H1 (cell line): Measurements from ENCODE around the gene CYGB.

Experiments used
- BRCA1 ChIP-seq: IDR thresholded peaks from 2 replicates; pipeline ENCODE4 v1.6.1; 2012; ENCODE audit warnings: low read depth, low read length, improper control_type of control experiment
- CEBPB ChIP-seq: IDR thresholded peaks from 2 replicates; pipeline ENCODE4 v1.6.1; 2012; ENCODE audit warnings: low read depth, low read length
- CHD2 ChIP-seq: IDR thresholded peaks from 2 replicates; pipeline ENCODE4 v1.6.1; 2012; ENCODE audit warnings: low read length, improper control_type of control experiment
- CTCF ChIP-seq, 3 experiments: IDR thresholded peaks; 1 replicate in 2 of 3; 2 replicates in 1 of 3; pipeline versions ENCODE4 v1.5.1 to v1.6.1; 2011; ENCODE audit warnings: low read length in 3 of 3, mild to moderate bottlenecking in 3 of 3, inconsistent platforms in 2 of 3, low read depth in 1 of 3, moderate library complexity in 1 of 3; ENCODE audit not compliant: insufficient read depth in 1 of 3; ENCODE audit errors: control extremely low read depth in 1 of 3
- EP300 ChIP-seq, 2 experiments: IDR thresholded peaks; 1 replicate in 1 of 2; 2 replicates in 1 of 2; pipeline ENCODE4 v1.6.1; 2011 to 2012; ENCODE audit warnings: low read depth in 2 of 2, low read length in 2 of 2, mild to moderate bottlenecking in 2 of 2, borderline replicate concordance in 1 of 2, inconsistent platforms in 1 of 2, moderate library complexity in 1 of 2
- POLR2A ChIP-seq, 2 experiments: IDR thresholded peaks; 1 replicate in 1 of 2; 2 replicates in 1 of 2; pipeline ENCODE4 v1.6.1; 2011; ENCODE audit warnings: low read depth in 2 of 2, low read length in 2 of 2, mild to moderate bottlenecking in 2 of 2; ENCODE audit errors: control extremely low read depth in 1 of 2
- POLR2AphosphoS5 ChIP-seq: IDR thresholded peaks from 2 replicates; pipeline ENCODE4 v1.6.1; 2011; ENCODE audit warnings: low read depth, low read length
- RAD21 ChIP-seq, 2 experiments: IDR thresholded peaks in 1 of 2; conservative IDR thresholded peaks in 1 of 2; 2 replicates each; pipeline ENCODE4 v1.6.1; 2011; ENCODE audit warnings: low read depth in 2 of 2, low read length in 2 of 2, improper control_type of control experiment in 1 of 2, inconsistent platforms in 1 of 2, mild to moderate bottlenecking in 1 of 2, moderate library complexity in 1 of 2
- TAF1 ChIP-seq: IDR thresholded peaks from 2 replicates; pipeline ENCODE4 v1.6.1; 2011; ENCODE audit warnings: mild to moderate bottlenecking, low read depth, low read length
- TBP ChIP-seq: IDR thresholded peaks from 2 replicates; pipeline ENCODE4 v1.6.1; 2011; ENCODE audit warnings: low read depth, low read length, improper control_type of control experiment

GRCh38 chr17:76572201-76572910 lies 34.8 kb upstream of the CYGB start:
- TF ChIP-seq TBP (no peak), EP300 (IDR thresholded peaks at IDR 0.05; ENCODE audit: borderline replicate concordance in 1 of 2, low read depth in 2 of 2, low read length in 2 of 2) (no peak), BRCA1 (no peak), POLR2AphosphoS5 (no peak), POLR2A (IDR thresholded peaks at IDR 0.05; ENCODE audit: control extremely low read depth in 1 of 2, low read depth in 2 of 2, low read length in 2 of 2) (no peak), CEBPB (no peak), CHD2 (no peak), RAD21 (IDR thresholded peaks at IDR 0.05 in 1 of 2, conservative IDR thresholded peaks at IDR 0.05 in 1 of 2; ENCODE audit: low read depth in 2 of 2, low read length in 2 of 2) (no peak), CTCF (IDR thresholded peaks at IDR 0.05; ENCODE audit: control extremely low read depth in 1 of 3, insufficient read depth in 1 of 3, low read depth in 1 of 3, low read length in 3 of 3) (no peak), TAF1 (no peak)
